H1 (cell line): Measurements from ENCODE around the gene TXNL4A. TPM values are rescaled to one million over a fixed set of nuclear protein-coding genes. Genes with fewer than 3 reads are reported as not detected.

Experiments used
- CTCF ChIA-PET: fragments of 300-600 bp; sonication (Branson Sonifier 250); formaldehyde crosslinking; loops from one replicate; lab custom pipeline; 2021; ENCODE audit not compliant: partially characterized antibody; lab: Charles Lee
- POLR2A ChIA-PET: fragments of 300-600 bp; sonication (Branson Sonifier 250); formaldehyde crosslinking; loops from one replicate; lab custom pipeline; 2021; ENCODE audit warnings: inconsistent platforms; ENCODE audit not compliant: partially characterized antibody; lab: Charles Lee
- DNase-seq, 2 experiments: peaks; one replicate each; pipeline versions ENCODE4 v3.0.0 to v3.0.0-alpha.2; 2010 to 2022; ENCODE audit warnings: low spot score in 2 of 2, low read depth in 1 of 2, mixed read lengths in 1 of 2
- FAIRE-seq: peaks from 2 replicates; lab custom pipeline; 2011; peaks lifted over from hg19 to GRCh38; lab: Jason Lieb, UNC
- H2AFZ ChIP-seq: 2 replicates; pipeline ENCODE4 v1.8.1; 2012; ENCODE audit warnings: low read length, inconsistent platforms
- H2AK5ac ChIP-seq: 2 replicates; pipeline ENCODE4 v1.6.1; 2013; ENCODE audit warnings: low read depth, low read length
- H2BK120ac ChIP-seq: replicated peaks from 2 replicates; pipeline ENCODE3; 2013; ENCODE audit warnings: low read depth, low read length, inconsistent platforms
- H2BK12ac ChIP-seq: 2 replicates; pipeline ENCODE4 v1.6.1; 2013; ENCODE audit warnings: low read depth, low read length
- H2BK15ac ChIP-seq: 2 replicates; pipeline ENCODE4 v1.6.1; 2013; ENCODE audit warnings: low read length
- H2BK20ac ChIP-seq: 2 replicates; pipeline ENCODE4 v1.6.1; 2013; ENCODE audit warnings: low read length
- H2BK5ac ChIP-seq: 2 replicates; pipeline ENCODE4 v1.6.1; 2013; ENCODE audit warnings: low read depth, low read length
- H3K14ac ChIP-seq: 2 replicates; pipeline ENCODE4 v1.6.1; 2013; ENCODE audit warnings: inconsistent platforms; ENCODE audit not compliant: insufficient read length
- H3K18ac ChIP-seq: 2 replicates; pipeline ENCODE4 v1.6.1; 2013; ENCODE audit warnings: low read length; ENCODE audit errors: extremely low read depth
- H3K23ac ChIP-seq: 2 replicates; pipeline ENCODE4 v1.6.1; 2013; ENCODE audit warnings: inconsistent platforms; ENCODE audit not compliant: insufficient read length
- H3K23me2 ChIP-seq: 2 replicates; pipeline ENCODE4 v1.6.1; 2013; ENCODE audit warnings: low read depth, low read length
- H3K27ac ChIP-seq: 2 replicates; pipeline ENCODE4 v1.6.1; 2011; ENCODE audit warnings: low read depth, low read length, inconsistent platforms
- H3K27me3 ChIP-seq, 4 experiments: replicated peaks in 1 of 4; 1 replicate in 1 of 4; 2 replicates in 3 of 4; pipeline versions ENCODE4 v1.6.1 to v1.8.1; 2011 to 2013; ENCODE audit warnings: low read length in 3 of 4, mild to moderate bottlenecking in 3 of 4, inconsistent platforms in 2 of 4, mixed read lengths in 2 of 4, moderate library complexity in 1 of 4; ENCODE audit not compliant: control insufficient read depth in 3 of 4, insufficient read depth in 3 of 4; ENCODE audit errors: extremely low read depth in 1 of 4
- H3K36me3 ChIP-seq, 4 experiments: 2 replicates each; pipeline versions ENCODE4 v1.6.1 to v1.8.1; 2011 to 2013; ENCODE audit warnings: mild to moderate bottlenecking in 4 of 4, low read length in 3 of 4, moderate library complexity in 2 of 4, control low read depth in 1 of 4, inconsistent platforms in 1 of 4; ENCODE audit not compliant: insufficient read depth in 4 of 4, control insufficient read depth in 2 of 4
- H3K4ac ChIP-seq: replicated peaks from 2 replicates; pipeline ENCODE3; 2013; ENCODE audit warnings: low read length, low read depth, mixed read lengths, inconsistent platforms; ENCODE audit not compliant: insufficient read length
- H3K4me1 ChIP-seq, 4 experiments: replicated peaks in 1 of 4; 1 replicate in 1 of 4; 2 replicates in 3 of 4; pipeline versions ENCODE4 v1.6.1 to v1.8.1; 2011 to 2013; ENCODE audit warnings: low read length in 3 of 4, inconsistent platforms in 2 of 4, mixed read lengths in 1 of 4; ENCODE audit not compliant: insufficient read depth in 4 of 4, control insufficient read depth in 3 of 4
- H3K4me2 ChIP-seq, 2 experiments: 2 replicates each; pipeline versions ENCODE4 v1.6.1 to v1.8.1; 2011 to 2013; ENCODE audit warnings: low read depth in 2 of 2, low read length in 2 of 2, control low read depth in 1 of 2, inconsistent platforms in 1 of 2, mild to moderate bottlenecking in 1 of 2; ENCODE audit not compliant: insufficient read depth in 1 of 2
- H3K4me3 ChIP-seq, 4 experiments: fragments of 200-600, 300-600 bp in 1 of 4; sonication (generic), shearing (Covaris generic), sonication (Bioruptor Twin) in 1 of 4; 2 replicates each; pipeline versions ENCODE4 v1.5.1 to v1.8.1; 2011 to 2016; ENCODE audit warnings: low read length in 4 of 4, low read depth in 3 of 4, control low read depth in 2 of 4, inconsistent platforms in 2 of 4, mild to moderate bottlenecking in 2 of 4, mixed read lengths in 1 of 4, moderate library complexity in 1 of 4; ENCODE audit not compliant: insufficient read depth in 2 of 4; ENCODE audit errors: extremely low read depth in 1 of 4
- H3K56ac ChIP-seq: replicated peaks from 2 replicates; pipeline ENCODE3; 2013; ENCODE audit warnings: low read depth, mild to moderate bottlenecking, mixed read lengths, low read length, inconsistent platforms; ENCODE audit not compliant: insufficient read length
- H3K79me1 ChIP-seq: 2 replicates; pipeline ENCODE4 v1.6.1; 2013; ENCODE audit warnings: low read depth, low read length, control low read depth
- H3K79me2 ChIP-seq, 2 experiments: 2 replicates each; pipeline versions ENCODE4 v1.6.1 to v1.8.1; 2012 to 2013; ENCODE audit warnings: low read length in 2 of 2, mild to moderate bottlenecking in 2 of 2, inconsistent platforms in 1 of 2; ENCODE audit not compliant: insufficient read depth in 2 of 2, control insufficient read depth in 1 of 2
- H3K9ac ChIP-seq, 4 experiments: replicated peaks in 1 of 4; 1 replicate in 1 of 4; 2 replicates in 3 of 4; pipeline versions ENCODE4 v1.6.1 to v1.8.1; 2011 to 2013; ENCODE audit warnings: low read depth in 3 of 4, low read length in 3 of 4, control low read depth in 2 of 4, mild to moderate bottlenecking in 2 of 4, moderate library complexity in 2 of 4, inconsistent platforms in 1 of 4; ENCODE audit errors: extremely low read depth in 1 of 4
- H3K9me3 ChIP-seq, 2 experiments: 2 replicates each; pipeline versions ENCODE4 v1.6.1 to v1.8.1; 2012 to 2013; ENCODE audit warnings: mild to moderate bottlenecking in 2 of 2, moderate library complexity in 2 of 2, control low read depth in 1 of 2, inconsistent platforms in 1 of 2, low read depth in 1 of 2, low read length in 1 of 2, mixed read lengths in 1 of 2; ENCODE audit not compliant: insufficient read depth in 2 of 2
- H4K20me1 ChIP-seq, 2 experiments: replicated peaks in 1 of 2; 2 replicates each; pipeline versions ENCODE3 to v1.8.1; 2011 to 2013; ENCODE audit warnings: inconsistent platforms in 2 of 2, low read length in 2 of 2, mild to moderate bottlenecking in 1 of 2; ENCODE audit not compliant: insufficient read depth in 2 of 2, control insufficient read depth in 1 of 2
- H4K5ac ChIP-seq: 2 replicates; pipeline ENCODE4 v1.6.1; 2013; ENCODE audit warnings: low read length, low read depth, mixed read lengths, inconsistent platforms; ENCODE audit not compliant: insufficient read length
- H4K8ac ChIP-seq: 2 replicates; pipeline ENCODE4 v1.8.0; 2013; ENCODE audit warnings: mild to moderate bottlenecking, moderate library complexity, low read length, inconsistent platforms; ENCODE audit not compliant: insufficient read depth; ENCODE audit errors: extremely low read depth
- H4K91ac ChIP-seq: replicated peaks from 2 replicates; pipeline ENCODE3; 2013; ENCODE audit warnings: low read length, mixed read lengths, inconsistent platforms; ENCODE audit not compliant: insufficient read length
- CHD1 ChIP-seq: IDR thresholded peaks from 2 replicates; pipeline ENCODE4 v1.6.1; 2012; ENCODE audit warnings: low read depth, low read length, improper control_type of control experiment
- CTBP2 ChIP-seq: IDR thresholded peaks from 2 replicates; pipeline ENCODE4 v1.7.0; 2011; ENCODE audit warnings: borderline replicate concordance, mild to moderate bottlenecking, moderate library complexity, mixed read lengths, low read length; ENCODE audit not compliant: insufficient read depth, insufficient read length
- KDM4A ChIP-seq: IDR thresholded peaks from one replicate; pipeline ENCODE4 v1.7.1; 2012; ENCODE audit warnings: low read depth, mild to moderate bottlenecking, moderate library complexity, low read length, inconsistent platforms; ENCODE audit not compliant: severe bottlenecking
- NANOG ChIP-seq: IDR thresholded peaks from 2 replicates; pipeline ENCODE4 v1.6.1; 2011; ENCODE audit warnings: low read length, low read depth, mild to moderate bottlenecking, inconsistent platforms; ENCODE audit not compliant: insufficient read depth, poor library complexity, severe bottlenecking
- SP1 ChIP-seq: IDR thresholded peaks from 2 replicates; pipeline ENCODE4 v1.6.1; 2011; ENCODE audit warnings: low read depth, low read length
- SRF ChIP-seq: IDR thresholded peaks from 2 replicates; pipeline ENCODE4 v1.6.1; 2011; ENCODE audit warnings: mild to moderate bottlenecking, low read depth, low read length, moderate library complexity
- WGBS, 2 experiments: shearing (Covaris generic) in 1 of 2; methylation state at CpG; one replicate each; pipeline versions ENCODE4 v1.1.6 to v1.1.7; 2013 to 2015; ENCODE audit warnings: low lambda C conversion rate in 2 of 2, mixed read lengths in 2 of 2, inconsistent platforms in 1 of 2, low coverage in 1 of 2, missing lambda C conversion rate in 1 of 2; ENCODE audit not compliant: insufficient replicate concordance in 2 of 2, insufficient coverage in 1 of 2, insufficient read length in 1 of 2; ENCODE audit errors: extremely low coverage in 1 of 2, missing lambda C conversion rate in 1 of 2; 5-methylcytosine and 5-hydroxymethylcytosine counted together
- polyA plus RNA-seq, 7 experiments: library from polyadenylated mRNA; depleted of rRNA in 3 of 7; stranded (reverse) in 5 of 7; unstranded in 2 of 7; fragments of >200 nt in 5 of 7; fragments of 200-250 nt in 2 of 7; gene quantifications; 1 replicate in 5 of 7; 2 replicates in 1 of 7; 4 replicates in 1 of 7; pipeline versions ENCODE4 v1.2.1 to v1.2.3, GENCODE V29; 2011 to 2013; ENCODE audit warnings: missing spikeins in 2 of 7, mixed read lengths in 2 of 7
- total RNA-seq: library from RNA; stranded (reverse); fragmentation: NEBNext Ultra II Directional; extraction: Animal tissue kit (Norgen Biotek cat#: 25700); gene quantifications from 2 replicates; pipeline ENCODE4 v1.2.1, GENCODE V29; 2021
- TF ChIP-seq, protein P1 (sequence below): IDR thresholded peaks from 2 replicates; pipeline ENCODE4 v1.6.1; 2011; ENCODE audit warnings: low read depth, mild to moderate bottlenecking, low read length; ENCODE audit not compliant: insufficient read depth
- TF ChIP-seq, protein P2 (sequence below): IDR thresholded peaks from 2 replicates; pipeline ENCODE4 v1.6.1; 2011; ENCODE audit warnings: low read length, improper control_type of control experiment

TXNL4A gene
- total and polyA plus RNA-seq, 2 of the 8 experiments (the other 6 are each of a cell fraction or from before 2014, with no cell fraction given), result 169 to 181 TPM

DNA sequence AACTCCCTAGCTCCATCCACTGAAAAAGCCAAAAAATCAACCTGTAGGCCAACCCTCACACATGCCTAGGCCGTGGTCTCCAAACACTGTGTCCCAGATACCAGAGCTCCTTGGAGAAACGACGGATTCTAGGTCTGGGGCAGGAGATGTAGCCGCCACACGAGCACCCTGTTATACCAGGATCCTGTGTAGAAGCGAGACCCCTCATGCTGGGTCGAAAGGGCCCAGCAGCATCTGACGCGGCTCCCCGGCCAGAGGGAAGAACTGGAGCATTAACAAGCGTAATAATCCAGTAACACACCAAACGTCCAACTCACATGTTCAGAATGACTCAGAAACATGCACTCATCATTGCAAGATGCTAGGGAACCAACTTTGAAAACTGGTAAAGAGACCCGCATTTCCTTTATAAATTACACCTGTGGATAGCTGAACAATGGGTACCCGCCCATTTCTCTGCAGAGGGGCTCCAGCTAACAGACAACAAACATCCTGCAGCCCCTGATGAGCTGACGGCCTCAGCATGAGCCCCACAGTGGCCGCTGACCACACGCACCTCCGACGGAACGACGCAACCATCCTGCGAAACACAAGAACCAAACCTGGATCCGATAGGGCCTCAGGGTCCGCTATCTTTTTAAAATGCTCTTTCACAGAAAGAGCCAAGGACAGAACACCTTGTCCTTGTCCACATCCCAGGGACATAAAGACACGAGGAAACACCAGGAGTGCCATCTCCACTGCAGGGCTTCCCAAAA, 51.1 kb downstream of the TXNL4A start:
- Histone ChIP-seq H3K79me1 (peaks cover 5% of the 10 kb centered on the region), H4K91ac (no peak overlapping the region), H2AFZ (no peak overlapping the region), H3K18ac (no peak overlapping the region), H3K14ac (no peak overlapping the region), H3K27me3 (no peaks in the 10 kb centered on the region; a peak in 1 of 7 replicates), H3K23ac (no peak overlapping the region), H2BK12ac (no peak overlapping the region), H4K5ac (no peak overlapping the region), H2BK120ac (no peak overlapping the region), H2BK20ac (no peak overlapping the region), H3K9me3 (no peaks in the 10 kb centered on the region), H3K27ac (no peak overlapping the region), H2BK5ac (no peak overlapping the region), H4K8ac (no peak overlapping the region; the same call in 1 of the 2 replicates), H3K23me2 (no peaks in the 10 kb centered on the region), H3K56ac (no peak overlapping the region), H3K4me1 (no peaks in the 10 kb centered on the region), H2BK15ac (no peak overlapping the region), H3K4me3 (no peak overlapping the region), H3K79me2 (peaks cover 0 to 8% of the 10 kb centered on the region in 2 experiments; a peak in 2 of 4 replicates), H3K9ac (no peak overlapping the region), H4K20me1 (peaks cover 0 to 8% of the 10 kb centered on the region in 2 experiments), H3K36me3 (no peaks in the 10 kb centered on the region), H2AK5ac (no peak overlapping the region), H3K4ac (no peak overlapping the region), H3K4me2 (no peak overlapping the region)
- POLR2A ChIA-PET, result interaction anchor here (0.6 to 1.6 kb wide), 2 partner anchors 18 to 55 kb away, joined by 3 to 4 read pairs; no protein-coding TSS in a partner anchor
- WGBS, 2 experiments, result 92% methylated on average over 25 of the region's 25 CpGs; no CpG with 5 or more reads in 1 of the 2 experiments
- no peak for FAIRE-seq
- DNase-seq, result no peak
- CTCF ChIA-PET, result interaction anchor here (0.8 to 3.2 kb wide), 5 partner anchors 11 to 133 kb away, joined by 3 to 15 read pairs (median 3); no protein-coding TSS in a partner anchor
- TF ChIP-seq, protein P1, sequence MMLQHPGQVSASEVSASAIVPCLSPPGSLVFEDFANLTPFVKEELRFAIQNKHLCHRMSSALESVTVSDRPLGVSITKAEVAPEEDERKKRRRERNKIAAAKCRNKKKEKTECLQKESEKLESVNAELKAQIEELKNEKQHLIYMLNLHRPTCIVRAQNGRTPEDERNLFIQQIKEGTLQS, result no peak
- no peak for TF ChIP-seq NANOG
- TF ChIP-seq KDM4A, result no peak
- TF ChIP-seq, protein P2, sequence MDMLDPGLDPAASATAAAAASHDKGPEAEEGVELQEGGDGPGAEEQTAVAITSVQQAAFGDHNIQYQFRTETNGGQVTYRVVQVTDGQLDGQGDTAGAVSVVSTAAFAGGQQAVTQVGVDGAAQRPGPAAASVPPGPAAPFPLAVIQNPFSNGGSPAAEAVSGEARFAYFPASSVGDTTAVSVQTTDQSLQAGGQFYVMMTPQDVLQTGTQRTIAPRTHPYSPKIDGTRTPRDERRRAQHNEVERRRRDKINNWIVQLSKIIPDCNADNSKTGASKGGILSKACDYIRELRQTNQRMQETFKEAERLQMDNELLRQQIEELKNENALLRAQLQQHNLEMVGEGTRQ, result no peak
- no peak for TF ChIP-seq CHD1
- TF ChIP-seq CTBP2, result no peak
- TF ChIP-seq SP1, result no peak
- TF ChIP-seq SRF, result no peak
